HUES64 (cell line): Measurements from ENCODE around the gene DOCK9.

ENCODE experiments used
- H3K27ac ChIP-seq: 2 replicates; pipeline ENCODE4 v1.7.0; 2013; ENCODE audit warnings: low read depth, low read length, inconsistent platforms
- H3K27me3 ChIP-seq: 2 replicates; pipeline ENCODE4 v1.6.1; 2013; ENCODE audit warnings: mild to moderate bottlenecking, low read length; ENCODE audit not compliant: insufficient read depth
- H3K36me3 ChIP-seq: 2 replicates; pipeline ENCODE4 v1.6.1; 2013; ENCODE audit warnings: mild to moderate bottlenecking, low read length; ENCODE audit not compliant: insufficient read depth
- H3K4me1 ChIP-seq: 2 replicates; pipeline ENCODE4 v1.6.1; 2013; ENCODE audit warnings: mild to moderate bottlenecking, low read length, moderate library complexity; ENCODE audit not compliant: insufficient read depth
- H3K4me3 ChIP-seq: 2 replicates; pipeline ENCODE4 v1.5.1; 2013; ENCODE audit warnings: mild to moderate bottlenecking, low read length, moderate library complexity
- H3K9ac ChIP-seq: 2 replicates; pipeline ENCODE4 v1.6.1; 2013; ENCODE audit warnings: mild to moderate bottlenecking, low read depth, low read length
- H3K9me3 ChIP-seq: 2 replicates; pipeline ENCODE4 v1.6.1; 2013; ENCODE audit warnings: low read depth, low read length; ENCODE audit not compliant: insufficient read depth
- whole genome bisulfite sequencing: fragments of 150-250, 120-280 bp; methylation state at CpG from one replicate; pipeline ENCODE4 v1.1.7; 2013; ENCODE audit warnings: missing lambda C conversion rate; 5-methylcytosine and 5-hydroxymethylcytosine counted together

DOCK9 gene

DNA sequence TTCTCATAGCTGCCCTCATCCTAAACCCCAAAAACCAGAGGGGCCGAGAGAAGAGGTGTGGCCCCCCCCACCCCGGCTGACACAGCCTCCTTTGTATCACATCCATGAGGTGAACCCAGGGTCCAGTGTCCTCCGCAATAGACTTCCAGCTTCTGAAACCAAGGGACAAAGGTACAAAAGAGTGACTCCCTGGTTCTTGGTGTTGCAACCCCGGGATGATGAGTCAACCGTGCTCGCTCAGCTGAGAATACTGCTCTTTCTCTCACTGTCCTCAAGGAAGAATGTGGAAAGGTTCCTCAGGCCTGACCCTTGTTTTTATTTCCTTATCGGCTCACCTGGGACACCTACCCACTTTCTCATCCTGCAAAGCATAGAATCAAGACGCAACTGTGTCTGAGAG lies 230.9 kb downstream of the DOCK9 start:
- H3K4me3 ChIP-seq: no peak overlapping the region
- 94% methylated on average over 8 of the region's 8 CpGs for WGBS
- no peaks in the 10 kb centered on the region for H3K4me1 ChIP-seq
- H3K9ac ChIP-seq: no peak overlapping the region
- no peaks in the 10 kb centered on the region for H3K36me3 ChIP-seq
- no peaks in the 10 kb centered on the region for H3K9me3 ChIP-seq
- H3K27me3 ChIP-seq: peaks cover 15% of the 10 kb centered on the region
- no peak overlapping the region for H3K27ac ChIP-seq
